HG02981 (cell line): ENCODE results near the gene KIAA1958.

Source experiments
- ATAC-seq: cut with Tn5 transposase; IDR thresholded peaks from one replicate; pipeline ENCODE4 v1.9.1; 2021; ENCODE audit warnings: mild to moderate bottlenecking, moderate library complexity; ENCODE audit not compliant: unreplicated experiment

The KIAA1958 gene

GRCh38 chr9:112486221-112487007, at the start of gene KIAA1958:
KIAA1958 (plus strand) TSS chr9:112486827; CDS start chr9:112574081, 87,254 bp downstream.
- ATAC-seq = peak; percentile 89

- no peak for ATAC-seq
Observed at GRCh38 chr9:112437406-112437805, 49.2 kb upstream of the KIAA1958 start.

GRCh38 chr9:112439171-112439570, 47.5 kb upstream of the KIAA1958 start:
- ATAC-seq = no peak

- no peak for ATAC-seq
Observed at GRCh38 chr9:112439825-112440224, 46.8 kb upstream of the KIAA1958 start.

GRCh38 chr9:112443200-112443599, 43.4 kb upstream of the KIAA1958 start:
- ATAC-seq = no peak

GRCh38 chr9:112443636-112444035, 43.0 kb upstream of the KIAA1958 start:
- ATAC-seq = no peak

- no peak for ATAC-seq
Observed at GRCh38 chr9:112445196-112445595, 41.4 kb upstream of the KIAA1958 start.

- ATAC-seq = no peak
Observed at GRCh38 chr9:112446080-112446479, 40.5 kb upstream of the KIAA1958 start.

GRCh38 chr9:112446526-112446925, 40.1 kb upstream of the KIAA1958 start:
- no peak for ATAC-seq

GRCh38 chr9:112447283-112447761, 39.3 kb upstream of the KIAA1958 start:
- ATAC-seq = no peak

GRCh38 chr9:112462855-112463254, 23.8 kb upstream of the KIAA1958 start:
- no peak for ATAC-seq

- no peak for ATAC-seq
Observed at GRCh38 chr9:112465352-112465751, 21.3 kb upstream of the KIAA1958 start.

- ATAC-seq = no peak
Observed at GRCh38 chr9:112472996-112473395, 13.6 kb upstream of the KIAA1958 start.

GRCh38 chr9:112473986-112474385, 12.6 kb upstream of the KIAA1958 start:
- no peak for ATAC-seq

- ATAC-seq = no peak
Observed at GRCh38 chr9:112475318-112475717, 11.3 kb upstream of the KIAA1958 start.

- no peak for ATAC-seq
Observed at GRCh38 chr9:112477330-112477729, 9.3 kb upstream of the KIAA1958 start.

- ATAC-seq = no peak
Observed at GRCh38 chr9:112479221-112479620, 7.4 kb upstream of the KIAA1958 start.

- no peak for ATAC-seq
Observed at GRCh38 chr9:112484607-112485006, 2.0 kb upstream of the KIAA1958 start.

GRCh38 chr9:112485574-112485973, 1.1 kb upstream of the KIAA1958 start:
- no peak for ATAC-seq

- ATAC-seq = peak; percentile 44
Observed at GRCh38 chr9:112487008-112487798, 576 bp downstream of the KIAA1958 start.

- no peak for ATAC-seq
Observed at GRCh38 chr9:112487799-112488340, 1.2 kb downstream of the KIAA1958 start.
